Liver (tissue), 3 donors: ENCODE data around the gene SNAPC5.

Experiments used
- SP1 ChIP-seq: IDR thresholded peaks from 2 replicates; pipeline ENCODE4 v1.6.1; 2018; ENCODE audit warnings: antibody characterized with exemption, mild to moderate bottlenecking
- TF ChIP-seq, protein P1 (sequence below): IDR thresholded peaks from 2 replicates; pipeline ENCODE4 v1.6.1; 2016; ENCODE audit warnings: antibody characterized with exemption
- TF ChIP-seq, protein P2 (sequence below): IDR thresholded peaks from 2 replicates; pipeline ENCODE4 v1.6.1; 2016; ENCODE audit warnings: antibody characterized with exemption, mild to moderate bottlenecking
- TF ChIP-seq, protein P3 (sequence below): fragments of 150-350 bp; IDR thresholded peaks from 2 replicates; pipeline ENCODE4 v1.5.1; 2017; ENCODE audit warnings: improper control_type of control experiment, low read depth, low read length; ENCODE audit not compliant: missing input control
- TF ChIP-seq, protein P4 (sequence below): IDR thresholded peaks from 2 replicates; pipeline ENCODE4 v1.6.1; 2016; ENCODE audit warnings: antibody characterized with exemption
- donor health status: healthy.
- donor health status: healthy.

DNA sequence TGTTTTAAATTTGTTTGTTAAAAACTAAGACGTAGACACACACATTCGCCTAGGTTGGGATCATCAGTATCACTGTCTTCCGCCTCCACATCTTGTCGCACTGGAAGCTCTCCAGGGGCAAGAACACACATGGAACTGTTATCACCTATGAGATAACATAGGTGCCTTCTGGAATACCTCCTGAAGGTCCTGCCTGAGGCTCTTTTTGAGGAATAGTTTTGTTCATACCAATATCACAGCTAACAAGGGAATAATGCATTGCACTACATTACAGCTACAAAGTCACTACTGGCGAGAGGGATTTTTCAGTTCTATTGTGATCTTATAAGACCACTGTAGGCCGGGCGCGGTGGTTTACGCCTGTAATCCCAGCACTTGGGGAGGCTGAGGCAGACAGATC lies 37.5 kb upstream of the SNAPC5 start:
- TF ChIP-seq, protein P1, sequence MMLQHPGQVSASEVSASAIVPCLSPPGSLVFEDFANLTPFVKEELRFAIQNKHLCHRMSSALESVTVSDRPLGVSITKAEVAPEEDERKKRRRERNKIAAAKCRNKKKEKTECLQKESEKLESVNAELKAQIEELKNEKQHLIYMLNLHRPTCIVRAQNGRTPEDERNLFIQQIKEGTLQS = no peak
- TF ChIP-seq, protein P2, sequence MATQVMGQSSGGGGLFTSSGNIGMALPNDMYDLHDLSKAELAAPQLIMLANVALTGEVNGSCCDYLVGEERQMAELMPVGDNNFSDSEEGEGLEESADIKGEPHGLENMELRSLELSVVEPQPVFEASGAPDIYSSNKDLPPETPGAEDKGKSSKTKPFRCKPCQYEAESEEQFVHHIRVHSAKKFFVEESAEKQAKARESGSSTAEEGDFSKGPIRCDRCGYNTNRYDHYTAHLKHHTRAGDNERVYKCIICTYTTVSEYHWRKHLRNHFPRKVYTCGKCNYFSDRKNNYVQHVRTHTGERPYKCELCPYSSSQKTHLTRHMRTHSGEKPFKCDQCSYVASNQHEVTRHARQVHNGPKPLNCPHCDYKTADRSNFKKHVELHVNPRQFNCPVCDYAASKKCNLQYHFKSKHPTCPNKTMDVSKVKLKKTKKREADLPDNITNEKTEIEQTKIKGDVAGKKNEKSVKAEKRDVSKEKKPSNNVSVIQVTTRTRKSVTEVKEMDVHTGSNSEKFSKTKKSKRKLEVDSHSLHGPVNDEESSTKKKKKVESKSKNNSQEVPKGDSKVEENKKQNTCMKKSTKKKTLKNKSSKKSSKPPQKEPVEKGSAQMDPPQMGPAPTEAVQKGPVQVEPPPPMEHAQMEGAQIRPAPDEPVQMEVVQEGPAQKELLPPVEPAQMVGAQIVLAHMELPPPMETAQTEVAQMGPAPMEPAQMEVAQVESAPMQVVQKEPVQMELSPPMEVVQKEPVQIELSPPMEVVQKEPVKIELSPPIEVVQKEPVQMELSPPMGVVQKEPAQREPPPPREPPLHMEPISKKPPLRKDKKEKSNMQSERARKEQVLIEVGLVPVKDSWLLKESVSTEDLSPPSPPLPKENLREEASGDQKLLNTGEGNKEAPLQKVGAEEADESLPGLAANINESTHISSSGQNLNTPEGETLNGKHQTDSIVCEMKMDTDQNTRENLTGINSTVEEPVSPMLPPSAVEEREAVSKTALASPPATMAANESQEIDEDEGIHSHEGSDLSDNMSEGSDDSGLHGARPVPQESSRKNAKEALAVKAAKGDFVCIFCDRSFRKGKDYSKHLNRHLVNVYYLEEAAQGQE = no peak
- TF ChIP-seq, protein P3, sequence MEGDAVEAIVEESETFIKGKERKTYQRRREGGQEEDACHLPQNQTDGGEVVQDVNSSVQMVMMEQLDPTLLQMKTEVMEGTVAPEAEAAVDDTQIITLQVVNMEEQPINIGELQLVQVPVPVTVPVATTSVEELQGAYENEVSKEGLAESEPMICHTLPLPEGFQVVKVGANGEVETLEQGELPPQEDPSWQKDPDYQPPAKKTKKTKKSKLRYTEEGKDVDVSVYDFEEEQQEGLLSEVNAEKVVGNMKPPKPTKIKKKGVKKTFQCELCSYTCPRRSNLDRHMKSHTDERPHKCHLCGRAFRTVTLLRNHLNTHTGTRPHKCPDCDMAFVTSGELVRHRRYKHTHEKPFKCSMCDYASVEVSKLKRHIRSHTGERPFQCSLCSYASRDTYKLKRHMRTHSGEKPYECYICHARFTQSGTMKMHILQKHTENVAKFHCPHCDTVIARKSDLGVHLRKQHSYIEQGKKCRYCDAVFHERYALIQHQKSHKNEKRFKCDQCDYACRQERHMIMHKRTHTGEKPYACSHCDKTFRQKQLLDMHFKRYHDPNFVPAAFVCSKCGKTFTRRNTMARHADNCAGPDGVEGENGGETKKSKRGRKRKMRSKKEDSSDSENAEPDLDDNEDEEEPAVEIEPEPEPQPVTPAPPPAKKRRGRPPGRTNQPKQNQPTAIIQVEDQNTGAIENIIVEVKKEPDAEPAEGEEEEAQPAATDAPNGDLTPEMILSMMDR = no peak
- TF ChIP-seq, protein P4, sequence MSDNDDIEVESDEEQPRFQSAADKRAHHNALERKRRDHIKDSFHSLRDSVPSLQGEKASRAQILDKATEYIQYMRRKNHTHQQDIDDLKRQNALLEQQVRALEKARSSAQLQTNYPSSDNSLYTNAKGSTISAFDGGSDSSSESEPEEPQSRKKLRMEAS = no peak
- TF ChIP-seq SP1 = no peak
